ENCODE results near the gene CPNE6.

The CPNE6 gene

DNA sequence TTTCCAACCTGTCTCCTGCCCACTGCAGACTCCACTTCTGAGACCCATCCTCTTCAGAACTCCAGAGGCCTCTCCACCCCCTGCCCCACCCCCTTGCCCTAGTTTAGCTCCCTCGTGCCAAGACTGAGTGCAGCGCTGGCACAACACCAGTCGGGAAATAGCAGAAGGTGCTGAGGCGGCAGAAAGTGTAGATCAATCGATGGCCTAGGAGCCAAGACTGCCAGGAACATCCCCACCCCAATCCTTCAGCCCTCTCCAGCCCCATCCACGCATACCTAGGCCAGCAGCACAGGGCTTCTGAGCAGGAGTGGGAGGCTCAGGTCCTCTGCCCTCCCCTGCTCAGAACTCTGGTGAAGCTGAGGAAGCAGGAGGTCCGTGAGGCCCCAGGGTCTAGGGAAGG, 1.1 kb downstream of the CPNE6 start:
- Histone ChIP-seq H2AFZ (peak overlapping the region; percentile 39), H3K4me1 (peaks cover 32% of the 10 kb centered on the region), H3K4me3 (ENCODE audit: low read depth, low read length) (no peak overlapping the region), H3K27me3 (ENCODE audit: control insufficient read depth, insufficient read depth, low read length) (no peaks in the 10 kb centered on the region), H3K79me2 (no peaks in the 10 kb centered on the region), H3K9ac (no peak overlapping the region), H3K27ac (peak overlapping the region; percentile 3), H3K4me2 (ENCODE audit: low read length) (no peak overlapping the region), H3K36me3 (ENCODE audit: control insufficient read depth, insufficient read depth, low read length) (no peaks in the 10 kb centered on the region), H3K9me3 (ENCODE audit: control insufficient read depth, low read length) (no peaks in the 10 kb centered on the region)
- TF ChIP-seq, protein P1, sequence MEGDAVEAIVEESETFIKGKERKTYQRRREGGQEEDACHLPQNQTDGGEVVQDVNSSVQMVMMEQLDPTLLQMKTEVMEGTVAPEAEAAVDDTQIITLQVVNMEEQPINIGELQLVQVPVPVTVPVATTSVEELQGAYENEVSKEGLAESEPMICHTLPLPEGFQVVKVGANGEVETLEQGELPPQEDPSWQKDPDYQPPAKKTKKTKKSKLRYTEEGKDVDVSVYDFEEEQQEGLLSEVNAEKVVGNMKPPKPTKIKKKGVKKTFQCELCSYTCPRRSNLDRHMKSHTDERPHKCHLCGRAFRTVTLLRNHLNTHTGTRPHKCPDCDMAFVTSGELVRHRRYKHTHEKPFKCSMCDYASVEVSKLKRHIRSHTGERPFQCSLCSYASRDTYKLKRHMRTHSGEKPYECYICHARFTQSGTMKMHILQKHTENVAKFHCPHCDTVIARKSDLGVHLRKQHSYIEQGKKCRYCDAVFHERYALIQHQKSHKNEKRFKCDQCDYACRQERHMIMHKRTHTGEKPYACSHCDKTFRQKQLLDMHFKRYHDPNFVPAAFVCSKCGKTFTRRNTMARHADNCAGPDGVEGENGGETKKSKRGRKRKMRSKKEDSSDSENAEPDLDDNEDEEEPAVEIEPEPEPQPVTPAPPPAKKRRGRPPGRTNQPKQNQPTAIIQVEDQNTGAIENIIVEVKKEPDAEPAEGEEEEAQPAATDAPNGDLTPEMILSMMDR (IDR thresholded peaks at IDR 0.05) = no peak

DNA sequence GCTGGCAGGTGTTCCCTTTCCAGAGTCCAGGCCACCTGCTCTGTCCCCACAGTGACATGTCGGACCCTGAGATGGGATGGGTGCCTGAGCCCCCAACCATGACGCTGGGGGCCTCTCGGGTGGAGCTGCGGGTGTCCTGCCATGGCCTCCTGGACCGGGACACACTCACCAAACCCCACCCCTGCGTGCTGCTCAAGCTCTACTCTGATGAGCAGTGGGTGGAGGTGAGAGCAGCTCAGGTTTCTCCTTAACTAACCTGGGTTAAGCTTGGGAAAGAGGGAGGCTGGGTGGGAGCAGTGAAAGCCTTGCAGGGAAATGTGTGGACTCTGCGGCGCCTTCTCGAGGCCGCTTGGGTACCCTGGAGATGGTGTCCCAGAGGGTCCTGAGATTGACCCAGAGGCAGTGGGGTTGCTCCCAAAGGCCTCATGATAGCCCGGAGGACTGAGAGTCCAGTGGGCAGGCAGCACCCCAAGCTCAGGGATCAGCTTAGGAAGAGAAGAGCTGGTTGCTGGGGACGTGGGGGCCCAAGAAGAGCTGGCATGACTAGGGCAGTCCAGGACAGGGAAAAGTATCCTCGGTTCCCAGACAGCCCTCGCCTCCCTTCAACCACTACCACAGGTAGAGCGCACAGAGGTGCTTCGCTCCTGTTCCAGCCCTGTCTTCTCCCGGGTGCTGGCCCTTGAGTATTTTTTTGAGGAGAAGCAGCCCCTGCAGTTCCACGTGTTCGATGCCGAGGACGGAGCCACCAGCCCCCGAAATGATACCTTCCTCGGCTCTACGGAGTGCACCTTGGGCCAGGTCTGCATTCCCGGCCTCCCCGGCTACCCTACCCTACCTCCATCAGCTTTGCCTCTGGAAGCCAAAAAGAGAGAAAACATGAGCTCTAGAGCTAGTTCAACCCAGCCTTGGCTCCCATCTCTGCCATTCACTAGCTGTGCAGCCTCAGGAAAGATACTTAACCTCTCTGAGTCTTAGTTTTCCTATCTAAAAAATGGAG, 1.8 kb downstream of the CPNE6 start:
- Histone ChIP-seq H2AFZ (peak overlapping the region; percentile 39), H3K27me3 (ENCODE audit: control insufficient read depth, insufficient read depth, low read length) (no peaks in the 10 kb centered on the region), H3K27ac (peak overlapping the region; percentile 3), H3K4me3 (ENCODE audit: low read depth, low read length) (no peak overlapping the region), H3K4me1 (peaks cover 32% of the 10 kb centered on the region), H3K9ac (no peak overlapping the region), H3K9me3 (ENCODE audit: control insufficient read depth, low read length) (no peaks in the 10 kb centered on the region), H3K36me3 (ENCODE audit: control insufficient read depth, insufficient read depth, low read length) (no peaks in the 10 kb centered on the region), H3K4me2 (ENCODE audit: low read length) (no peak overlapping the region), H3K79me2 (no peaks in the 10 kb centered on the region)
- TF ChIP-seq, protein P1 (IDR thresholded peaks at IDR 0.05) = no peak

DNA sequence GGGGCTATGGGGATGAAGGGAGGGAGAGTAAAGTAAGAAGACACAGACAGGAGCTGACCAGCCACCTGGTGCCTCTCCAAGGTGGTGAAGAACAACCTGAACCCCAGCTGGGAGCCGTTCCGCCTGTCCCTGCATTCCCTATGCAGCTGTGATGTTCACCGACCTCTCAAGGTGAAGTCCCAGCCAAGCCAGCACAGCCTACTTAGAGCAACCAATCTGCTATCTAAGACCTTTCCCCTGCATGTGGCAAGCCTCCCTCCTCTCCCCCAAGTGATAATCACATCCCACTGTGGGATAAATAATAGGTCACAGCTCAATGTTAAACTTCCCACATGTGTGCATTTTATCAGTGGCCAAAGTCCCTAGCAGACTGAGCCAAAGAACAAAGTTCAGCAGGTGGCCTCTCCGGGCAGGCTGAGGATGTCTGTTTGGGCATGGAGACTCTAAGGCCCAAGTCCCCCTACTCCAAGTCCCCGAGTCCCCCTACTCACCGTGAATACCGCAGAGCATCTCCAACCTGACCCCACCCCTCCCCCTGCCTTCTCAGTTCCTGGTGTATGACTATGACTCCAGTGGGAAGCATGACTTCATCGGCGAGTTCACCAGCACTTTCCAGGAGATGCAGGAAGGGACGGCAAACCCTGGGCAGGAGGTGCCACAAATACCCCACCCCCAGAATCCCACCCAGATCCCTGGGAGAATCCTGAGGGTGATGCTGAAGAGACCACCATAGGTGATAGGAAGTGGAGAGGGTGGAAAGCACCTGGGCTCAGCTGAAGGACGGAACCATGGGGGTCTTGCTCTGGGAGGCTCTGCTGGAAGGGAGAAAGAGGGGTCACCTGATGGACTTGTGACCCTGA, 3.5 kb downstream of the CPNE6 start:
- H3K27me3 ChIP-seq (ENCODE audit: control insufficient read depth, insufficient read depth, low read length) = no peaks in the 10 kb centered on the region
- H3K27ac ChIP-seq = no peak overlapping the region
- no peak overlapping the region for H3K4me2 ChIP-seq (ENCODE audit: low read length)
- no peak overlapping the region for H3K9ac ChIP-seq
- H3K79me2 ChIP-seq = no peaks in the 10 kb centered on the region
- no peak overlapping the region for H2AFZ ChIP-seq
- TF ChIP-seq, protein P1 (IDR thresholded peaks at IDR 0.05) = no peak
- no peak overlapping the region for H3K4me3 ChIP-seq (ENCODE audit: low read depth, low read length)
- peaks cover 35% of the 10 kb centered on the region for H3K4me1 ChIP-seq
- H3K36me3 ChIP-seq (ENCODE audit: control insufficient read depth, insufficient read depth, low read length) = no peaks in the 10 kb centered on the region
- H3K9me3 ChIP-seq (ENCODE audit: control insufficient read depth, low read length) = no peaks in the 10 kb centered on the region

DNA sequence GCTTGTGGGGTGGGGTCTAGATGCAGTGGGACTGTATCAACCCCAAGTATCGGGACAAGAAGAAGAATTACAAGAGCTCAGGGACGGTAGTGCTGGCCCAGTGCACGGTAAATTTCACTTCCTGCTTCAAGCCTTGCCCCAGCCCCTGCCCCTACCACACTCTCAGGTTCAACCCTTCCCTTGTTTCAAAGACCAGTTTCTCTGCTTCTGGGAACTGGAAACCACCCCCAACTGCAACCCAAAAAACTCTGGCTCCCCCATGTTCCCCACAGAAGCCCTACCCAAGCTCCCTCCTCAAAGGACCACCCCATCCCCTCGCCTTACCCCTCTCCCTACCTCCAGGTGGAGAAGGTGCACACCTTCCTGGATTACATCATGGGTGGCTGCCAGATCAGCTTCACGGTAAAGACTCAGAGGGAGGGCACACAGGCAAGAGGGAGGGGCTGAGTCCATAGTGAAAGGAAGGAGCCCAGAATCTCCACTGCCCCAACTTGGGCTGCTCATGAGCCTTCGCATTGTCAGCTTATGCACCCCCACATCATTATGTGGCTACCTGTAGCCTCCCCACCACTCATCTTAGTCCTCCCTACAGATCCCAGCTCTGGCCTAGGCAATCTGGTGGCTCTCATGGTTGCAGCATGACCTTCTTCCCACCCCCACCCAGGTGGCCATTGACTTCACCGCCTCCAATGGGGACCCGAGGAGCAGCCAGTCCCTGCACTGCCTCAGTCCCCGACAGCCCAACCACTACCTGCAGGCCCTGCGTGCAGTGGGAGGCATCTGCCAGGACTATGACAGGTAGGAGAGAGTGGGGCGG, 4.3 kb downstream of the CPNE6 start:
- no peak overlapping the region for H3K27ac ChIP-seq
- TF ChIP-seq, protein P1 (IDR thresholded peaks at IDR 0.05) = no peak
- H3K27me3 ChIP-seq (ENCODE audit: control insufficient read depth, insufficient read depth, low read length) = no peaks in the 10 kb centered on the region

More for the DNA sequence above, 4.3 kb downstream of the CPNE6 start:
- H2AFZ ChIP-seq = peak overlapping the region; percentile 28
- no peaks in the 10 kb centered on the region for H3K9me3 ChIP-seq (ENCODE audit: control insufficient read depth, low read length)
- no peak overlapping the region for H3K4me2 ChIP-seq (ENCODE audit: low read length)
- no peaks in the 10 kb centered on the region for H3K79me2 ChIP-seq
- no peak overlapping the region for H3K4me3 ChIP-seq (ENCODE audit: low read depth, low read length)
- no peaks in the 10 kb centered on the region for H3K36me3 ChIP-seq (ENCODE audit: control insufficient read depth, insufficient read depth, low read length)
- H3K9ac ChIP-seq = no peak overlapping the region
- peaks cover 44% of the 10 kb centered on the region for H3K4me1 ChIP-seq

All from parathyroid adenoma (tissue), 2 donors.